HepG2 (cell line): ENCODE data around the gene GART. TPM values are rescaled to one million over a fixed set of nuclear protein-coding genes. Genes with fewer than 3 reads are reported as not detected.

Experiments
- ISL2 ChIP-seq: sonication (generic); formaldehyde crosslinking; IDR thresholded peaks from 2 replicates; pipeline ENCODE4 v1.5.0; 2020; ENCODE audit warnings: missing genetic modification reagents
- KAT8 ChIP-seq: IDR thresholded peaks from 2 replicates; pipeline ENCODE4 v1.6.1; 2016; ENCODE audit warnings: missing genetic modification reagents, missing compliant biosample characterization
- MEF2D ChIP-seq: sonication (generic); formaldehyde crosslinking; IDR thresholded peaks from 2 replicates; pipeline ENCODE4 v1.5.1; 2020; ENCODE audit warnings: mild to moderate bottlenecking, missing genetic modification reagents
- NBN ChIP-seq: fragments of 450-650 bp; conservative IDR thresholded peaks from 2 replicates; pipeline ENCODE4 v1.6.1; 2017
- NR3C1 ChIP-seq: sonication (generic); formaldehyde crosslinking; IDR thresholded peaks from 2 replicates; pipeline ENCODE4 v1.4.0; 2020; ENCODE audit warnings: missing genetic modification reagents
- PLRG1 ChIP-seq: fragments of 450-650 bp; conservative IDR thresholded peaks from 2 replicates; pipeline ENCODE4 v1.6.1; 2016
- POGZ ChIP-seq: sonication (generic); formaldehyde crosslinking; IDR thresholded peaks from 2 replicates; pipeline ENCODE4 v1.4.0; 2020; ENCODE audit warnings: mild to moderate bottlenecking, missing genetic modification reagents
- SAFB2 ChIP-seq: sonication (generic); formaldehyde crosslinking; IDR thresholded peaks from 2 replicates; pipeline ENCODE4 v1.5.1; 2020; ENCODE audit warnings: missing genetic modification reagents, low read depth, mild to moderate bottlenecking, borderline replicate concordance
- SALL1 ChIP-seq: sonication (generic); formaldehyde crosslinking; IDR thresholded peaks from 2 replicates; pipeline ENCODE4 v1.8.0; 2022; ENCODE audit warnings: mild to moderate bottlenecking, missing genetic modification reagents
- SNAI1 ChIP-seq: sonication (generic); formaldehyde crosslinking; IDR thresholded peaks from 2 replicates; pipeline ENCODE4 v1.5.0; 2020; ENCODE audit warnings: mild to moderate bottlenecking, missing genetic modification reagents, borderline replicate concordance
- SP5 ChIP-seq: IDR thresholded peaks from 2 replicates; pipeline ENCODE4 v1.6.1; 2016; ENCODE audit warnings: low read depth, borderline replicate concordance
- ZBTB42 ChIP-seq: sonication (generic); formaldehyde crosslinking; IDR thresholded peaks from 2 replicates; pipeline ENCODE4 v1.5.0; 2020; ENCODE audit warnings: mild to moderate bottlenecking, missing genetic modification reagents
- ZBTB7B ChIP-seq: sonication (generic); formaldehyde crosslinking; IDR thresholded peaks from 2 replicates; pipeline ENCODE4 v1.4.0; 2020; ENCODE audit warnings: missing genetic modification reagents
- ZFY ChIP-seq: sonication (generic); formaldehyde crosslinking; IDR thresholded peaks from 2 replicates; pipeline ENCODE4 v1.4.0; 2020; ENCODE audit warnings: missing genetic modification reagents
- ZNF136 ChIP-seq: sonication (generic); formaldehyde crosslinking; IDR thresholded peaks from 2 replicates; pipeline ENCODE4 v1.8.1; 2022; ENCODE audit warnings: low read depth, mild to moderate bottlenecking, moderate library complexity, missing genetic modification reagents
- ZNF607 ChIP-seq: sonication (generic); formaldehyde crosslinking; IDR thresholded peaks from 2 replicates; pipeline ENCODE4 v1.5.1; 2020; ENCODE audit warnings: missing genetic modification reagents, mild to moderate bottlenecking, borderline replicate concordance
- ZNF772 ChIP-seq: sonication (generic); formaldehyde crosslinking; IDR thresholded peaks from 2 replicates; pipeline ENCODE4 v1.5.0; 2020; ENCODE audit warnings: mild to moderate bottlenecking, missing genetic modification reagents
- ZSCAN22 ChIP-seq: sonication (generic); formaldehyde crosslinking; IDR thresholded peaks from 2 replicates; pipeline ENCODE4 v1.4.0; 2020; ENCODE audit warnings: mild to moderate bottlenecking, missing genetic modification reagents
- ZSCAN31 ChIP-seq: sonication (generic); formaldehyde crosslinking; IDR thresholded peaks from 2 replicates; pipeline ENCODE4 v1.5.0; 2020; ENCODE audit warnings: low read depth, mild to moderate bottlenecking, missing genetic modification reagents
- polyA plus RNA-seq, 8 experiments: library from polyadenylated mRNA; depleted of rRNA in 3 of 8; stranded (reverse) in 7 of 8; unstranded in 1 of 8; fragments of >200 nt; fragmentation: Illumina TruSeq in 4 of 8; extraction: Trizol in 4 of 8; gene quantifications; 2 replicates each; pipeline versions ENCODE4 v1.2.1 to v1.2.3, GENCODE V29; 2011 to 2016; ENCODE audit warnings: low read depth in 4 of 8, missing spikeins in 1 of 8, mixed read lengths in 1 of 8; ENCODE audit not compliant: insufficient read depth in 1 of 8
- total RNA-seq, 5 experiments: library from RNA; depleted of rRNA; stranded (reverse); fragments of >200 nt; fragmentation: Illumina TruSeq; extraction: Trizol; gene quantifications; 2 replicates each; pipeline ENCODE4 v1.2.3, GENCODE V29; 2016; ENCODE audit warnings: low read depth in 1 of 5
- TF ChIP-seq, protein P1 (sequence below): sonication (generic); formaldehyde crosslinking; IDR thresholded peaks from 2 replicates; pipeline ENCODE4 v1.8.1; 2022; ENCODE audit warnings: low read depth, mild to moderate bottlenecking, missing genetic modification reagents
- TF ChIP-seq, protein P2 (sequence below): sonication (generic); formaldehyde crosslinking; IDR thresholded peaks from 2 replicates; pipeline ENCODE4 v1.5.0; 2020; ENCODE audit warnings: mild to moderate bottlenecking, missing genetic modification reagents, borderline replicate concordance
- TF ChIP-seq, protein P3 (sequence below): sonication (generic); formaldehyde crosslinking; conservative IDR thresholded peaks from 2 replicates; pipeline ENCODE4 v1.8.1; 2023; ENCODE audit warnings: missing genetic modification reagents

Gene GART
- total and polyA plus RNA-seq, 2 of the 13 experiments (the other 11 are each of a cell fraction or from before 2014, with no cell fraction given), result 17.9 to 109 TPM

DNA sequence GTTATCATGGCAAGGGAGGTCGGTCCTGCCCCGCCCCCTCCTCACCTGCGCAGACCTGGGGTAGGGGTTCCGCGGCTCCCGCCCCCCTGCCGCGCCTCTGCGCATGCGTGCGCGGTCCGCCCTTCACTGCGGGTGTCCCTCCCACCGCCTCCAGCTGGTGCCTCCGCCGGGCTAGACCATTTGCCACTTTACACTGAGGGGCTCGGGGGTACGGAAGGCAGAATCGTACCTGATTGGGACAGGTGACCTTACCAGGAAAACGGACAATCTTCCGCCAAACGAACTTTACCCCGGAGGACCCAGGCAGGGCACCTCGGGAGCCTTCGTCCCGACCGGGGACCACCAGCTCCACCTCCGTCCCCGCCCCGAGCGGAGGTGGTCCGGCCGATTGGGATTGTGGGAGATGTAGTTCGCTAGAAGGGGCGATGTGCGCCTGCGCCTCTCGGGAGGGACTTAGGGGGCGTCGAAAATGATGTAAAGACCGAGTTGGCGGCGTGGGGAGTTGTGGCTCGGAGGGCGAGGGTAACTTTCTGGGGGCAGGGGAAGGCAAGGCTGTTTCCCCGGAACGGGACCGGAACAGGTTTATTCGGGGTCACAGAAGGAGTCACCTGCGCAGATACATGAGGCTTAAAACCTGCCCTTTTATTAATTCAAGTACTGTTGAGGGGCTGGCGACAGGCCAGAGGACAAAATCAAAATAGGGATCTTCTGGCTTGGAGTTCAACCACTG, 50.4 kb downstream of the GART start, which contains the start of gene DNAJC28 (continued):
- TF ChIP-seq, protein P1, sequence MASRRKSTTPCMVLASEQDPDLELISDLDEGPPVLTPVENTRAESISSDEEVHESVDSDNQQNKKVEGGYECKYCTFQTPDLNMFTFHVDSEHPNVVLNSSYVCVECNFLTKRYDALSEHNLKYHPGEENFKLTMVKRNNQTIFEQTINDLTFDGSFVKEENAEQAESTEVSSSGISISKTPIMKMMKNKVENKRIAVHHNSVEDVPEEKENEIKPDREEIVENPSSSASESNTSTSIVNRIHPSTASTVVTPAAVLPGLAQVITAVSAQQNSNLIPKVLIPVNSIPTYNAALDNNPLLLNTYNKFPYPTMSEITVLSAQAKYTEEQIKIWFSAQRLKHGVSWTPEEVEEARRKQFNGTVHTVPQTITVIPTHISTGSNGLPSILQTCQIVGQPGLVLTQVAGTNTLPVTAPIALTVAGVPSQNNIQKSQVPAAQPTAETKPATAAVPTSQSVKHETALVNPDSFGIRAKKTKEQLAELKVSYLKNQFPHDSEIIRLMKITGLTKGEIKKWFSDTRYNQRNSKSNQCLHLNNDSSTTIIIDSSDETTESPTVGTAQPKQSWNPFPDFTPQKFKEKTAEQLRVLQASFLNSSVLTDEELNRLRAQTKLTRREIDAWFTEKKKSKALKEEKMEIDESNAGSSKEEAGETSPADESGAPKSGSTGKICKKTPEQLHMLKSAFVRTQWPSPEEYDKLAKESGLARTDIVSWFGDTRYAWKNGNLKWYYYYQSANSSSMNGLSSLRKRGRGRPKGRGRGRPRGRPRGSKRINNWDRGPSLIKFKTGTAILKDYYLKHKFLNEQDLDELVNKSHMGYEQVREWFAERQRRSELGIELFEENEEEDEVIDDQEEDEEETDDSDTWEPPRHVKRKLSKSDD, result no peak
- TF ChIP-seq ZNF772 (CRISPR knock-in tag), result peak; percentile 81
- peak; percentile 73 for TF ChIP-seq SP5 (CRISPR knock-in tag)
- 0 out of 2 replicates have a peak, but pooled peaks have one; percentile 78 for TF ChIP-seq ZNF136 (CRISPR knock-in tag)
- peak; percentile 75 for TF ChIP-seq SALL1 (CRISPR knock-in tag)
- TF ChIP-seq ZFY, result peak; percentile 50
- peak; percentile 76; the same call in 1 of the 2 replicates for TF ChIP-seq ZNF607 (CRISPR knock-in tag)
- TF ChIP-seq, protein P2, sequence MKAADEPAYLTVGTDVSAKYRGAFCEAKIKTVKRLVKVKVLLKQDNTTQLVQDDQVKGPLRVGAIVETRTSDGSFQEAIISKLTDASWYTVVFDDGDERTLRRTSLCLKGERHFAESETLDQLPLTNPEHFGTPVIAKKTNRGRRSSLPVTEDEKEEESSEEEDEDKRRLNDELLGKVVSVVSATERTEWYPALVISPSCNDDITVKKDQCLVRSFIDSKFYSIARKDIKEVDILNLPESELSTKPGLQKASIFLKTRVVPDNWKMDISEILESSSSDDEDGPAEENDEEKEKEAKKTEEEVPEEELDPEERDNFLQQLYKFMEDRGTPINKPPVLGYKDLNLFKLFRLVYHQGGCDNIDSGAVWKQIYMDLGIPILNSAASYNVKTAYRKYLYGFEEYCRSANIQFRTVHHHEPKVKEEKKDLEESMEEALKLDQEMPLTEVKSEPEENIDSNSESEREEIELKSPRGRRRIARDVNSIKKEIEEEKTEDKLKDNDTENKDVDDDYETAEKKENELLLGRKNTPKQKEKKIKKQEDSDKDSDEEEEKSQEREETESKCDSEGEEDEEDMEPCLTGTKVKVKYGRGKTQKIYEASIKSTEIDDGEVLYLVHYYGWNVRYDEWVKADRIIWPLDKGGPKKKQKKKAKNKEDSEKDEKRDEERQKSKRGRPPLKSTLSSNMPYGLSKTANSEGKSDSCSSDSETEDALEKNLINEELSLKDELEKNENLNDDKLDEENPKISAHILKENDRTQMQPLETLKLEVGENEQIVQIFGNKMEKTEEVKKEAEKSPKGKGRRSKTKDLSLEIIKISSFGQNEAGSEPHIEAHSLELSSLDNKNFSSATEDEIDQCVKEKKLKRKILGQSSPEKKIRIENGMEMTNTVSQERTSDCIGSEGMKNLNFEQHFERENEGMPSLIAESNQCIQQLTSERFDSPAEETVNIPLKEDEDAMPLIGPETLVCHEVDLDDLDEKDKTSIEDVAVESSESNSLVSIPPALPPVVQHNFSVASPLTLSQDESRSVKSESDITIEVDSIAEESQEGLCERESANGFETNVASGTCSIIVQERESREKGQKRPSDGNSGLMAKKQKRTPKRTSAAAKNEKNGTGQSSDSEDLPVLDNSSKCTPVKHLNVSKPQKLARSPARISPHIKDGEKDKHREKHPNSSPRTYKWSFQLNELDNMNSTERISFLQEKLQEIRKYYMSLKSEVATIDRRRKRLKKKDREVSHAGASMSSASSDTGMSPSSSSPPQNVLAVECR (CRISPR knock-in tag), result peak; percentile 91; the same call in 1 of the 2 replicates
- no peak for TF ChIP-seq PLRG1
- TF ChIP-seq ZSCAN31 (CRISPR knock-in tag), result 0 out of 2 replicates have a peak, but pooled peaks have one; percentile 48
- peak; percentile 58; the same call in 1 of the 2 replicates for TF ChIP-seq ISL2 (CRISPR knock-in tag)
- no peak for TF ChIP-seq SNAI1 (CRISPR knock-in tag)
- no peak for TF ChIP-seq ZBTB42 (CRISPR knock-in tag)
- TF ChIP-seq NBN, result no peak
- no peak for TF ChIP-seq NR3C1 (CRISPR knock-in tag)
- TF ChIP-seq, protein P3, sequence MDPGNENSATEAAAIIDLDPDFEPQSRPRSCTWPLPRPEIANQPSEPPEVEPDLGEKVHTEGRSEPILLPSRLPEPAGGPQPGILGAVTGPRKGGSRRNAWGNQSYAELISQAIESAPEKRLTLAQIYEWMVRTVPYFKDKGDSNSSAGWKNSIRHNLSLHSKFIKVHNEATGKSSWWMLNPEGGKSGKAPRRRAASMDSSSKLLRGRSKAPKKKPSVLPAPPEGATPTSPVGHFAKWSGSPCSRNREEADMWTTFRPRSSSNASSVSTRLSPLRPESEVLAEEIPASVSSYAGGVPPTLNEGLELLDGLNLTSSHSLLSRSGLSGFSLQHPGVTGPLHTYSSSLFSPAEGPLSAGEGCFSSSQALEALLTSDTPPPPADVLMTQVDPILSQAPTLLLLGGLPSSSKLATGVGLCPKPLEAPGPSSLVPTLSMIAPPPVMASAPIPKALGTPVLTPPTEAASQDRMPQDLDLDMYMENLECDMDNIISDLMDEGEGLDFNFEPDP, result no peak
- TF ChIP-seq ZSCAN22 (CRISPR knock-in tag), result no peak
- TF ChIP-seq KAT8, result 0 out of 2 replicates have a peak, but pooled peaks have one; percentile 62
- peak; percentile 62 for TF ChIP-seq POGZ (CRISPR knock-in tag)
- TF ChIP-seq MEF2D (CRISPR knock-in tag), result peak; percentile 55; the same call in 1 of the 2 replicates
- TF ChIP-seq ZBTB7B (CRISPR knock-in tag), result peak; percentile 92
- no peak; the same call in 1 of the 2 replicates for TF ChIP-seq SAFB2 (CRISPR knock-in tag)
